Osteoblast (primary cell): ENCODE results near the gene SNRNP70. TPM values are rescaled to one million over a fixed set of nuclear protein-coding genes. Genes with fewer than 3 reads are reported as not detected.
"Not testable (repeated sequence)": the region's sequence is repeated elsewhere in the genome, so short reads cannot be mapped to it uniquely, and the experiment has no call there.

ENCODE experiments used
- DNase-seq: peaks from one replicate; pipeline ENCODE4 v3.0.0; 2011; ENCODE audit warnings: low spot score, mixed read lengths; ENCODE audit not compliant: insufficient read length; ENCODE audit errors: missing footprints
- H2AFZ ChIP-seq: 2 replicates; pipeline ENCODE4 v1.6.0; 2011; ENCODE audit warnings: mild to moderate bottlenecking, low read length
- H3K27ac ChIP-seq: 2 replicates; pipeline ENCODE4 v1.5.1; 2011; ENCODE audit warnings: mild to moderate bottlenecking, low read depth, low read length, moderate library complexity
- H3K27me3 ChIP-seq: 2 replicates; pipeline ENCODE4 v1.6.0; 2012; ENCODE audit warnings: mild to moderate bottlenecking, control low read depth, inconsistent platforms, low read length, moderate library complexity; ENCODE audit not compliant: insufficient read depth
- H3K36me3 ChIP-seq: 2 replicates; pipeline ENCODE4 v1.5.1; 2011; ENCODE audit warnings: mild to moderate bottlenecking, low read length, control low read depth, moderate library complexity; ENCODE audit not compliant: insufficient read depth
- H3K4me1 ChIP-seq: 2 replicates; pipeline ENCODE4 v1.5.1; 2011; ENCODE audit warnings: mild to moderate bottlenecking, low read length, control low read depth, moderate library complexity; ENCODE audit not compliant: insufficient read depth
- H3K4me2 ChIP-seq: 2 replicates; pipeline ENCODE4 v1.6.0; 2011; ENCODE audit warnings: mild to moderate bottlenecking, low read length; ENCODE audit not compliant: insufficient read depth
- H3K4me3 ChIP-seq: fragments of 200-600 bp; sonication (generic); 3 replicates; pipeline ENCODE4 v1.5.1; 2012; ENCODE audit warnings: mild to moderate bottlenecking, low read length, inconsistent platforms; ENCODE audit not compliant: insufficient read depth
- H3K79me2 ChIP-seq: 2 replicates; pipeline ENCODE4 v1.6.0; 2012; ENCODE audit warnings: mild to moderate bottlenecking, low read length, control low read depth, inconsistent platforms; ENCODE audit not compliant: insufficient read depth
- H3K9me3 ChIP-seq: 2 replicates; pipeline ENCODE4 v1.5.1; 2011; ENCODE audit warnings: low read depth, low read length, control low read depth
- H4K20me1 ChIP-seq: 2 replicates; pipeline ENCODE4 v1.6.0; 2012; ENCODE audit warnings: mild to moderate bottlenecking, low read length, control low read depth; ENCODE audit not compliant: insufficient read depth
- CTCF ChIP-seq: IDR thresholded peaks from 2 replicates; pipeline ENCODE4 v1.5.1; 2011; ENCODE audit warnings: mild to moderate bottlenecking, low read depth, low read length, moderate library complexity; ENCODE audit errors: extremely low read depth
- total RNA-seq: library from RNA; depleted of rRNA; stranded (reverse); fragments of >200 nt; gene quantifications from 2 replicates; pipeline ENCODE4 v1.2.3, GENCODE V29; 2012

The SNRNP70 gene
- 105 and 111 TPM in 2 replicates for total RNA-seq

GRCh38 chr19:49085020-49085867, at the start of gene SNRNP70:
SNRNP70 (plus strand) TSS chr19:49085451; CDS start chr19:49086415, 964 bp downstream.
- H3K27ac ChIP-seq: peak within 1 kb of the TSS; percentile 89
- peaks cover 25% of the 10 kb centered on the region for H3K36me3 ChIP-seq
- peaks cover 43% of the 10 kb centered on the region for H4K20me1 ChIP-seq
- H3K9me3 ChIP-seq: no peaks in the 10 kb centered on the region
- H3K4me3 ChIP-seq: peak within 1 kb of the TSS; percentile 94
- peaks cover 48% of the 10 kb centered on the region for H3K79me2 ChIP-seq
- DNase-seq: peak; percentile 100
- TF ChIP-seq CTCF: no peak
- H3K4me1 ChIP-seq: peaks cover 22% of the 10 kb centered on the region
- H2AFZ ChIP-seq: peak within 1 kb of the TSS; percentile 99
- peak within 1 kb of the TSS; percentile 100 for H3K4me2 ChIP-seq
- H3K27me3 ChIP-seq: no peaks in the 10 kb centered on the region

DNA sequence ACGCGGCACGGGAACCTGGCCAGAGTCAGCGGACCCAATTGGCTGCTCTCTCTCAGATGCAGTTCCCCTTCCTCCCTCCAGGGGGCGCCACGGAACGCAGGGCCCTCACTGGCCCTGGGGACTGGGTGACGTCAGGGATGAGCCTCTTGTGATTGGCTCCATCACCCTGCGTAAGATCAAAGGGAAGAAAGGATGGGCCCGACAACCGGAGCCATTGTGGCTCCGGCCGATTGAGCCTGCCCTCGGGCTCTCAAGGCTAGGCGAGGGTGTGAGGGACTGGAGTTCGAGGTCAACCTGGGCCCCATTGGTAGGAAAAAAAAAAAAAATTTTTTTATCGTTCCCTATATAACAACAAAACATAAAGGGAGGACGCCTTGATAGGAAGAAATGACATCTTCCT, 48.4 kb upstream of the SNRNP70 start, which contains the start of gene CGB1:
Gene CGB1 (minus strand): TSS at position 81 of the 400 bp plus-strand sequence. CDS start 184 bp downstream, outside the sequence.
- H3K4me3 ChIP-seq, H3K36me3 ChIP-seq, H3K4me2 ChIP-seq, H3K4me1 ChIP-seq, H3K27me3 ChIP-seq, H2AFZ ChIP-seq, H3K79me2 ChIP-seq, H3K9me3 ChIP-seq, H3K27ac ChIP-seq, H4K20me1 ChIP-seq: not testable (repeated sequence)
- peak; percentile 31 for DNase-seq
- peak; percentile 42 for TF ChIP-seq CTCF

- H3K9me3 ChIP-seq, H3K36me3 ChIP-seq, H3K4me3 ChIP-seq, DNase-seq, H3K4me2 ChIP-seq, H3K4me1 ChIP-seq, H3K27ac ChIP-seq, H2AFZ ChIP-seq, H3K79me2 ChIP-seq, H4K20me1 ChIP-seq, H3K27me3 ChIP-seq: not testable (repeated sequence)
These were observed 47.1 kb upstream of the SNRNP70 start for GRCh38 chr19:49038111-49038510.

GRCh38 chr19:49038557-49039276, 46.5 kb upstream of the SNRNP70 start:
- not testable (repeated sequence) for H4K20me1 ChIP-seq, H3K9me3 ChIP-seq, H3K36me3 ChIP-seq, H3K27me3 ChIP-seq, H3K4me1 ChIP-seq, H3K79me2 ChIP-seq, H3K27ac ChIP-seq, H3K4me3 ChIP-seq, H2AFZ ChIP-seq
- peak; percentile 91 for DNase-seq
- H3K4me2 ChIP-seq: peak overlapping the region; percentile 36

DNA sequence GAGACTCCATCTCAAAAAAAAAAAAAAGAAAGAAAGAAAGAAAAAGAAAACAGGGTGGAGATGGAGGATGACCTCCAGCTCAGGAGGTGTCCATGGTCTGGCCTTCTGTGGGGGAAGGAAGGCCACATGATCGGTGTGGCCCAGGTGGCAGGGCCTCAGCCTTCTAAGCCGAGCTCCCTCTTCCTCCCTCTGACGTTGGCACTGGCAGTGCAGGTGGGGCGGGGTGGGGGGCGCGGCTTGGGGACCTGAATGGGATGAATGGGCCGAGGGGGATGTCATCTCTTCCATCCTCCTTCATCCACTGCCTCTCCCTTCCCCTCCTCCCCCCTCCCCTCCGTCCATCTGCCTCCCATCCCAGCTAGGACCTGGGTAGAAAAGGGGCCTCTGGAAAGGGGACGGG, 45.5 kb upstream of the SNRNP70 start:
- not testable (repeated sequence) for H3K27ac ChIP-seq, H3K36me3 ChIP-seq, H3K4me3 ChIP-seq, H3K4me1 ChIP-seq, H3K27me3 ChIP-seq, H3K4me2 ChIP-seq, H2AFZ ChIP-seq, DNase-seq, H3K9me3 ChIP-seq, H3K79me2 ChIP-seq, H4K20me1 ChIP-seq
